HCT116 (cell line): ENCODE measurements around the gene TLE7. TPM values are rescaled to one million over a fixed set of nuclear protein-coding genes. Genes with fewer than 3 reads are reported as not detected.

ENCODE experiments used
- ATAC-seq: fragments of 200-7000 bp; cut with Tn5 transposase; 2 replicates; pipeline ENCODE4 v1.9.1; 2020; ENCODE audit warnings: mild to moderate bottlenecking, moderate library complexity
- BruUV-seq: library from RNA; stranded (reverse); fragments of 400-500 nt; replicated peaks from 2 replicates; lab custom pipeline; 2021; lab: Mats Ljungman, UMichigan
- CTCF ChIA-PET: fragments of 300-600 bp; sonication (Branson Sonifier 250); formaldehyde crosslinking; loops from one replicate; lab custom pipeline; 2021; ENCODE audit warnings: antibody characterized with exemption; lab: Charles Lee
- POLR2A ChIA-PET: fragments of 300-600, 350-600 bp; sonication (Branson Sonifier 250); formaldehyde crosslinking; loops from one replicate; lab custom pipeline; 2021; ENCODE audit warnings: antibody characterized with exemption; lab: Charles Lee
- RAD21 ChIA-PET, 2 experiments: fragments of 300-600 bp; sonication (Branson Sonifier 250); formaldehyde crosslinking; loops; one replicate each; lab custom pipeline; 2023; ENCODE audit warnings: low total read pairs in 2 of 2; ENCODE audit not compliant: uncharacterized antibody in 2 of 2, unreplicated experiment in 2 of 2, low non-redundant PET in 1 of 2; lab: Charles Lee
- DNase-seq: peaks from one replicate; pipeline ENCODE4 v3.0.0-alpha.2; 2010; ENCODE audit warnings: low read depth, low spot score
- H2AFZ ChIP-seq: fragments of 200-600 bp; shearing (Covaris generic), sonication (generic); 2 replicates; pipeline ENCODE4 v1.6.1; 2017; ENCODE audit warnings: low read depth, mixed run types, mixed read lengths, antibody characterized with exemption, low read length; ENCODE audit not compliant: poor library complexity, severe bottlenecking
- H3K27ac ChIP-seq: 2 replicates; pipeline ENCODE4 v1.5.1; 2012; ENCODE audit warnings: low read depth, low read length
- H3K27me3 ChIP-seq: fragments of 200-600 bp; sonication (generic); 2 replicates; pipeline ENCODE4 v1.6.1; 2016; ENCODE audit warnings: mixed run types, low read length, mixed read lengths; ENCODE audit not compliant: insufficient read depth
- H3K36me3 ChIP-seq, 2 experiments: fragments of 200-500 bp in 1 of 2; fragments of 200-600 bp in 1 of 2; sonication (Bioruptor generic) in 1 of 2; sonication (generic) in 1 of 2; 2 replicates each; pipeline versions ENCODE4 v1.5.1 to v1.6.1; 2014 to 2016; ENCODE audit warnings: low read length in 2 of 2, inconsistent platforms in 1 of 2, mixed read lengths in 1 of 2, mixed run types in 1 of 2; ENCODE audit not compliant: insufficient read depth in 2 of 2, control insufficient read depth in 1 of 2
- H3K4me1 ChIP-seq, 2 experiments: fragments of 200-600 bp in 1 of 2; sonication (generic) in 1 of 2; 2 replicates each; pipeline versions ENCODE4 v1.5.1 to v1.6.1; 2012 to 2017; ENCODE audit warnings: low read length in 2 of 2, inconsistent platforms in 1 of 2, mild to moderate bottlenecking in 1 of 2, mixed read lengths in 1 of 2, mixed run types in 1 of 2, moderate library complexity in 1 of 2; ENCODE audit not compliant: insufficient read depth in 2 of 2, control insufficient read depth in 1 of 2
- H3K4me2 ChIP-seq: fragments of 200-600 bp; sonication (generic); 2 replicates; pipeline ENCODE4 v1.6.1; 2017; ENCODE audit warnings: mixed run types, low read length, mixed read lengths
- H3K4me3 ChIP-seq, 2 experiments: fragments of 200-600 bp in 1 of 2; sonication (generic) in 1 of 2; replicated peaks in 1 of 2; 2 replicates each; pipeline ENCODE4 v1.5.1; 2011 to 2016; ENCODE audit warnings: low read length in 2 of 2, control low read depth in 1 of 2, low read depth in 1 of 2, mild to moderate bottlenecking in 1 of 2, mixed read lengths in 1 of 2, mixed run types in 1 of 2
- H3K79me2 ChIP-seq: fragments of 200-600 bp; sonication (generic); 2 replicates; pipeline ENCODE4 v1.6.1; 2017; ENCODE audit warnings: mild to moderate bottlenecking, mixed run types, low read length, moderate library complexity, mixed read lengths; ENCODE audit not compliant: insufficient read depth
- H3K9ac ChIP-seq: fragments of 200-600 bp; sonication (generic); 2 replicates; pipeline ENCODE4 v1.6.1; 2016; ENCODE audit warnings: low read length, mixed read lengths
- H3K9me2 ChIP-seq: fragments of 200-600 bp; sonication (generic), shearing (Covaris generic); 2 replicates; pipeline ENCODE4 v1.6.1; 2017; ENCODE audit warnings: mixed run types, mild to moderate bottlenecking, moderate library complexity; ENCODE audit not compliant: insufficient read depth
- H3K9me3 ChIP-seq, 2 experiments: fragments of 200-500 bp in 1 of 2; fragments of 200-600 bp in 1 of 2; sonication (Bioruptor generic) in 1 of 2; sonication (generic) in 1 of 2; 2 replicates each; pipeline ENCODE4 v1.6.1; 2014 to 2017; ENCODE audit warnings: low read length in 2 of 2, mixed read lengths in 2 of 2, inconsistent platforms in 1 of 2, low read depth in 1 of 2, mild to moderate bottlenecking in 1 of 2, mixed run types in 1 of 2, moderate library complexity in 1 of 2; ENCODE audit not compliant: control insufficient read depth in 1 of 2, insufficient read depth in 1 of 2
- H4K20me1 ChIP-seq: fragments of 200-600 bp; sonication (generic), shearing (Covaris generic); 2 replicates; pipeline ENCODE4 v1.6.1; 2017; ENCODE audit warnings: mixed run types, mild to moderate bottlenecking, moderate library complexity; ENCODE audit not compliant: insufficient read depth
- CBX3 ChIP-seq: IDR thresholded peaks from 2 replicates; pipeline ENCODE4 v1.6.1; 2012; ENCODE audit warnings: low read depth
- EGR1 ChIP-seq: IDR thresholded peaks from 2 replicates; pipeline ENCODE4 v1.6.1; 2012; ENCODE audit warnings: low read depth
- ELF1 ChIP-seq: IDR thresholded peaks from 2 replicates; pipeline ENCODE4 v1.6.1; 2012; ENCODE audit warnings: low read depth, borderline replicate concordance
- EZH2phosphoT487 ChIP-seq: fragments of 200-600 bp; IDR thresholded peaks from 2 replicates; pipeline ENCODE4 v1.6.1; 2018; ENCODE audit warnings: antibody characterized with exemption, borderline replicate concordance
- FOSL1 ChIP-seq: IDR thresholded peaks from 2 replicates; pipeline ENCODE4 v1.6.1; 2012; ENCODE audit warnings: low read depth
- POLR2A ChIP-seq: IDR thresholded peaks from 2 replicates; pipeline ENCODE4 v1.7.0; 2011; ENCODE audit warnings: borderline replicate concordance; ENCODE audit not compliant: insufficient read depth, insufficient read length; ENCODE audit errors: extremely low read depth
- POLR2AphosphoS5 ChIP-seq: IDR thresholded peaks from 2 replicates; pipeline ENCODE4 v1.6.1; 2011; ENCODE audit warnings: mild to moderate bottlenecking, low read depth, low read length, moderate library complexity
- SRF ChIP-seq: IDR thresholded peaks from 2 replicates; pipeline ENCODE4 v1.6.1; 2012; ENCODE audit warnings: low read depth
- TCF7L2 ChIP-seq: IDR thresholded peaks from 2 replicates; pipeline ENCODE4 v1.7.0; 2011; ENCODE audit warnings: borderline replicate concordance, inconsistent platforms; ENCODE audit not compliant: insufficient read depth, insufficient read length; ENCODE audit errors: extremely low read depth
- YY1 ChIP-seq: IDR thresholded peaks from 2 replicates; pipeline ENCODE4 v1.6.1; 2011; ENCODE audit warnings: low read length, low read depth, moderate library complexity, mild to moderate bottlenecking; ENCODE audit not compliant: insufficient replicate concordance; ENCODE audit errors: extremely low read depth
- ZNF274 ChIP-seq: fragments of 200-500 bp; sonication (Bioruptor generic); IDR thresholded peaks from 2 replicates; pipeline ENCODE4 v1.6.1; 2014; ENCODE audit warnings: mild to moderate bottlenecking, low read depth, low read length, inconsistent platforms
- intact Hi-C: fragments of 100-400 bp; cut with micrococcal nuclease; formaldehyde crosslinking; loops from 2 replicates; pipeline ENCODE4 v1.10.0; 2022
- total RNA-seq: library from RNA; stranded (reverse); gene quantifications from one replicate; pipeline ENCODE4 v1.2.1, GENCODE V29; 2021; ENCODE audit not compliant: unreplicated experiment
- TF ChIP-seq, protein P1 (sequence below): IDR thresholded peaks from 2 replicates; pipeline ENCODE4 v1.6.1; 2011; ENCODE audit warnings: mild to moderate bottlenecking, low read length, moderate library complexity; ENCODE audit not compliant: insufficient replicate concordance; ENCODE audit errors: extremely low read depth
- TF ChIP-seq, protein P2 (sequence below): IDR thresholded peaks from 2 replicates; pipeline ENCODE4 v1.6.1; 2012; ENCODE audit warnings: low read depth
- TF ChIP-seq, protein P3 (sequence below): IDR thresholded peaks from 2 replicates; pipeline ENCODE4 v1.6.1; 2012
- TF ChIP-seq, protein P4 (sequence below), 3 experiments: fragments of 200-600 bp in 1 of 3; sonication (generic) in 1 of 3; IDR thresholded peaks in 2 of 3; conservative IDR thresholded peaks in 1 of 3; 2 replicates each; pipeline ENCODE4 v1.5.1; 2012 to 2017; ENCODE audit warnings: low read depth in 2 of 3, low read length in 2 of 3, antibody characterized with exemption in 1 of 3, borderline replicate concordance in 1 of 3, control low read depth in 1 of 3, mild to moderate bottlenecking in 1 of 3, mixed read lengths in 1 of 3, mixed run types in 1 of 3, moderate library complexity in 1 of 3; ENCODE audit not compliant: insufficient read depth in 1 of 3

TLE7 gene
- total RNA-seq, 1 experiment from 2014 or later, result not detected

DNA sequence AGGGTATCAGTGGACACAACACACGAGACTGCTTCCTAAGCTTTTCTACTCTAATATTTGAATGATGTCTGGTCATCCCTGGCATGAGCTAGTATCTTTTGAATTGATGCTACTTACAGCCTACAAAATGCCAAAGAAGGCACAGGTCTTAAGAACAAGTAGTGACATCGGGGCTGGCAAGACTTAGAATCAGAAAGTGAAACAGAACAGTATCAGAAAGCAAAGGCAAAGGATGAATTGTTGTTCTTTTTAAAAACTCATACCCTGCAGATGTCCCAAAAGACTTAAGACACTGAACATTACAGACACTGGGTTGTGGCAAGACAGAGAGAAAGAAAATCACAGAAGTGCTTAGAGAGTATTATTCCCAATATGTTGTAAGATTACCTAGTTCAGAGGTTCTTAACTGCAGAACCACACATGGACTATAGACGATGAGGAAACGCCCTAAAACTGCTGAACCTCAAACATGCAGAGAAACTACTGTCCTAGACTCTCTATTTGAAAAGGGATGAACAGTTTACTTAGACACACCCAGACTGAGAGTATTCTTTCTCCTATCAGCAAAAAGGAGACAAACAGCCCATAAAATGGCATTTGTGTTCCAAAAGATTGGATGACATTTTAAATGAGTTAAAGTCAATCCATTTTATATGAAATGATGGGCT, 34.7 kb upstream of the TLE7 start:
- Histone ChIP-seq H3K9ac (no peak overlapping the region), H2AFZ (no peak overlapping the region), H3K27me3 (no peaks in the 10 kb centered on the region), H3K9me2 (no peaks in the 10 kb centered on the region; the same call in 1 of the 2 replicates), H3K36me3 (peaks cover 10 to 11% of the 10 kb centered on the region in 2 experiments; a peak in 2 of 4 replicates), H3K4me3 (no peak overlapping the region), H4K20me1 (no peaks in the 10 kb centered on the region), H3K79me2 (no peaks in the 10 kb centered on the region), H3K9me3 (no peaks in the 10 kb centered on the region), H3K27ac (no peak overlapping the region), H3K4me2 (no peak overlapping the region), H3K4me1 (peaks cover 16 to 39% of the 10 kb centered on the region in 2 experiments; a peak in 3 of 4 replicates)
- POLR2A ChIA-PET, result no interaction called here
- RAD21 ChIA-PET, result no interaction called here
- no TSS peak for BruUV-seq
- CTCF ChIA-PET, result no interaction called here
- no peak for TF ChIP-seq POLR2AphosphoS5
- TF ChIP-seq, protein P1, sequence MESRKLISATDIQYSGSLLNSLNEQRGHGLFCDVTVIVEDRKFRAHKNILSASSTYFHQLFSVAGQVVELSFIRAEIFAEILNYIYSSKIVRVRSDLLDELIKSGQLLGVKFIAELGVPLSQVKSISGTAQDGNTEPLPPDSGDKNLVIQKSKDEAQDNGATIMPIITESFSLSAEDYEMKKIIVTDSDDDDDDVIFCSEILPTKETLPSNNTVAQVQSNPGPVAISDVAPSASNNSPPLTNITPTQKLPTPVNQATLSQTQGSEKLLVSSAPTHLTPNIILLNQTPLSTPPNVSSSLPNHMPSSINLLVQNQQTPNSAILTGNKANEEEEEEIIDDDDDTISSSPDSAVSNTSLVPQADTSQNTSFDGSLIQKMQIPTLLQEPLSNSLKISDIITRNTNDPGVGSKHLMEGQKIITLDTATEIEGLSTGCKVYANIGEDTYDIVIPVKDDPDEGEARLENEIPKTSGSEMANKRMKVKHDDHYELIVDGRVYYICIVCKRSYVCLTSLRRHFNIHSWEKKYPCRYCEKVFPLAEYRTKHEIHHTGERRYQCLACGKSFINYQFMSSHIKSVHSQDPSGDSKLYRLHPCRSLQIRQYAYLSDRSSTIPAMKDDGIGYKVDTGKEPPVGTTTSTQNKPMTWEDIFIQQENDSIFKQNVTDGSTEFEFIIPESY, result no peak
- TF ChIP-seq SRF, result no peak
- TF ChIP-seq CBX3, result no peak
- TF ChIP-seq ELF1, result no peak
- no peak for TF ChIP-seq TCF7L2
- no peak for TF ChIP-seq EZH2phosphoT487
- TF ChIP-seq FOSL1, result no peak
- TF ChIP-seq, protein P2, sequence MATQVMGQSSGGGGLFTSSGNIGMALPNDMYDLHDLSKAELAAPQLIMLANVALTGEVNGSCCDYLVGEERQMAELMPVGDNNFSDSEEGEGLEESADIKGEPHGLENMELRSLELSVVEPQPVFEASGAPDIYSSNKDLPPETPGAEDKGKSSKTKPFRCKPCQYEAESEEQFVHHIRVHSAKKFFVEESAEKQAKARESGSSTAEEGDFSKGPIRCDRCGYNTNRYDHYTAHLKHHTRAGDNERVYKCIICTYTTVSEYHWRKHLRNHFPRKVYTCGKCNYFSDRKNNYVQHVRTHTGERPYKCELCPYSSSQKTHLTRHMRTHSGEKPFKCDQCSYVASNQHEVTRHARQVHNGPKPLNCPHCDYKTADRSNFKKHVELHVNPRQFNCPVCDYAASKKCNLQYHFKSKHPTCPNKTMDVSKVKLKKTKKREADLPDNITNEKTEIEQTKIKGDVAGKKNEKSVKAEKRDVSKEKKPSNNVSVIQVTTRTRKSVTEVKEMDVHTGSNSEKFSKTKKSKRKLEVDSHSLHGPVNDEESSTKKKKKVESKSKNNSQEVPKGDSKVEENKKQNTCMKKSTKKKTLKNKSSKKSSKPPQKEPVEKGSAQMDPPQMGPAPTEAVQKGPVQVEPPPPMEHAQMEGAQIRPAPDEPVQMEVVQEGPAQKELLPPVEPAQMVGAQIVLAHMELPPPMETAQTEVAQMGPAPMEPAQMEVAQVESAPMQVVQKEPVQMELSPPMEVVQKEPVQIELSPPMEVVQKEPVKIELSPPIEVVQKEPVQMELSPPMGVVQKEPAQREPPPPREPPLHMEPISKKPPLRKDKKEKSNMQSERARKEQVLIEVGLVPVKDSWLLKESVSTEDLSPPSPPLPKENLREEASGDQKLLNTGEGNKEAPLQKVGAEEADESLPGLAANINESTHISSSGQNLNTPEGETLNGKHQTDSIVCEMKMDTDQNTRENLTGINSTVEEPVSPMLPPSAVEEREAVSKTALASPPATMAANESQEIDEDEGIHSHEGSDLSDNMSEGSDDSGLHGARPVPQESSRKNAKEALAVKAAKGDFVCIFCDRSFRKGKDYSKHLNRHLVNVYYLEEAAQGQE, result no peak
- TF ChIP-seq, protein P3, sequence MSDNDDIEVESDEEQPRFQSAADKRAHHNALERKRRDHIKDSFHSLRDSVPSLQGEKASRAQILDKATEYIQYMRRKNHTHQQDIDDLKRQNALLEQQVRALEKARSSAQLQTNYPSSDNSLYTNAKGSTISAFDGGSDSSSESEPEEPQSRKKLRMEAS, result no peak
- TF ChIP-seq, protein P4, sequence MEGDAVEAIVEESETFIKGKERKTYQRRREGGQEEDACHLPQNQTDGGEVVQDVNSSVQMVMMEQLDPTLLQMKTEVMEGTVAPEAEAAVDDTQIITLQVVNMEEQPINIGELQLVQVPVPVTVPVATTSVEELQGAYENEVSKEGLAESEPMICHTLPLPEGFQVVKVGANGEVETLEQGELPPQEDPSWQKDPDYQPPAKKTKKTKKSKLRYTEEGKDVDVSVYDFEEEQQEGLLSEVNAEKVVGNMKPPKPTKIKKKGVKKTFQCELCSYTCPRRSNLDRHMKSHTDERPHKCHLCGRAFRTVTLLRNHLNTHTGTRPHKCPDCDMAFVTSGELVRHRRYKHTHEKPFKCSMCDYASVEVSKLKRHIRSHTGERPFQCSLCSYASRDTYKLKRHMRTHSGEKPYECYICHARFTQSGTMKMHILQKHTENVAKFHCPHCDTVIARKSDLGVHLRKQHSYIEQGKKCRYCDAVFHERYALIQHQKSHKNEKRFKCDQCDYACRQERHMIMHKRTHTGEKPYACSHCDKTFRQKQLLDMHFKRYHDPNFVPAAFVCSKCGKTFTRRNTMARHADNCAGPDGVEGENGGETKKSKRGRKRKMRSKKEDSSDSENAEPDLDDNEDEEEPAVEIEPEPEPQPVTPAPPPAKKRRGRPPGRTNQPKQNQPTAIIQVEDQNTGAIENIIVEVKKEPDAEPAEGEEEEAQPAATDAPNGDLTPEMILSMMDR (IDR thresholded peaks at IDR 0.05 in 2 of 3, conservative IDR thresholded peaks at IDR 0.05 in 1 of 3; ENCODE audit: borderline replicate concordance in 1 of 3, insufficient read depth in 1 of 3, low read depth in 2 of 3, low read length in 2 of 3), result no peak
- no peak for TF ChIP-seq YY1
- TF ChIP-seq POLR2A, result no peak
- no peak for TF ChIP-seq ZNF274
- no peak for TF ChIP-seq EGR1
- ATAC-seq (no peak), DNase-seq (no peak)
- intact Hi-C loops, result no loop called here
